Skeletal muscle tissue (tissue), 4 donors: ENCODE results near the gene DPP6. TPM values are rescaled to one million over a fixed set of nuclear protein-coding genes. Genes with fewer than 3 reads are reported as not detected.

ENCODE experiments used
- H3K27ac ChIP-seq: one replicate; pipeline ENCODE4 v1.7.0; 2013; ENCODE audit warnings: mild to moderate bottlenecking, low read depth, low read length, inconsistent platforms
- H3K27me3 ChIP-seq, 3 donors: one replicate each; pipeline ENCODE4 v1.7.0; 2013; ENCODE audit warnings: low read length in 3 of 3; ENCODE audit not compliant: control insufficient read depth in 3 of 3, insufficient read depth in 3 of 3
- H3K36me3 ChIP-seq, 3 donors: one replicate each; pipeline ENCODE4 v1.7.0; 2013; ENCODE audit warnings: low read length in 3 of 3; ENCODE audit not compliant: control insufficient read depth in 3 of 3, insufficient read depth in 3 of 3
- H3K4me1 ChIP-seq, 3 donors: one replicate each; pipeline ENCODE4 v1.7.0; 2013; ENCODE audit warnings: low read length in 3 of 3, mild to moderate bottlenecking in 3 of 3; ENCODE audit not compliant: control insufficient read depth in 3 of 3, insufficient read depth in 3 of 3
- H3K4me3 ChIP-seq, 3 donors: one replicate each; pipeline ENCODE4 v1.7.0; 2013; ENCODE audit warnings: low read length in 3 of 3
- H3K9ac ChIP-seq, 3 donors: one replicate each; pipeline ENCODE4 v1.7.0; 2013; ENCODE audit warnings: low read length in 3 of 3, mild to moderate bottlenecking in 3 of 3, moderate library complexity in 2 of 3, low read depth in 1 of 3
- H3K9me3 ChIP-seq, 3 donors: one replicate each; pipeline ENCODE4 v1.7.0; 2013; ENCODE audit warnings: low read length in 3 of 3; ENCODE audit not compliant: control insufficient read depth in 3 of 3
- total RNA-seq: library from RNA; depleted of rRNA; stranded (reverse); fragments of >200 nt; gene quantifications from one replicate; pipeline ENCODE4 v1.2.3, GENCODE V29; 2014
- donor health status: Osteomylitis.

DPP6 gene
- total RNA-seq, 1 donor from 2014 or later: 4.2 TPM

- Histone ChIP-seq H3K9ac (no peak overlapping the region), H3K4me3 (no peak overlapping the region), H3K27ac (no peak overlapping the region), H3K36me3 (no peaks in the 10 kb centered on the region), H3K4me1 (no peaks in the 10 kb centered on the region), H3K9me3 (no peaks in the 10 kb centered on the region), H3K27me3 (no peaks in the 10 kb centered on the region)
Measured at GRCh38 chr7:154620141-154620755, 568.0 kb downstream of the DPP6 start.

GRCh38 chr7:154623399-154623798 is 571.2 kb downstream of the DPP6 start:
- Histone ChIP-seq H3K9me3 (no peaks in the 10 kb centered on the region), H3K9ac (no peak overlapping the region), H3K4me1 (no peaks in the 10 kb centered on the region), H3K4me3 (no peak overlapping the region), H3K36me3 (no peaks in the 10 kb centered on the region), H3K27me3 (no peaks in the 10 kb centered on the region), H3K27ac (no peak overlapping the region)

GRCh38 chr7:154627646-154628290 is 575.6 kb downstream of the DPP6 start:
- Histone ChIP-seq H3K4me3 (no peak overlapping the region), H3K9ac (no peak overlapping the region), H3K9me3 (no peaks in the 10 kb centered on the region), H3K4me1 (no peaks in the 10 kb centered on the region), H3K27ac (no peak overlapping the region), H3K36me3 (no peaks in the 10 kb centered on the region), H3K27me3 (no peaks in the 10 kb centered on the region)

- Histone ChIP-seq H3K4me1 (no peaks in the 10 kb centered on the region), H3K27me3 (no peaks in the 10 kb centered on the region), H3K9me3 (no peaks in the 10 kb centered on the region), H3K9ac (no peak overlapping the region), H3K36me3 (no peaks in the 10 kb centered on the region), H3K27ac (no peak overlapping the region), H3K4me3 (no peak overlapping the region)
Measured at GRCh38 chr7:154628556-154628955, 576.4 kb downstream of the DPP6 start.

GRCh38 chr7:154631162-154631561 is 579.0 kb downstream of the DPP6 start:
- Histone ChIP-seq H3K4me3 (no peak overlapping the region), H3K27me3 (no peaks in the 10 kb centered on the region), H3K27ac (no peak overlapping the region), H3K4me1 (no peaks in the 10 kb centered on the region), H3K9me3 (peaks cover 0 to 4% (median 0%) of the 10 kb centered on the region in 3 donors), H3K36me3 (no peaks in the 10 kb centered on the region), H3K9ac (no peak overlapping the region)

- H3K36me3 ChIP-seq: no peaks in the 10 kb centered on the region
Measured at GRCh38 chr7:154633641-154634040, 581.4 kb downstream of the DPP6 start.

GRCh38 chr7:154638286-154638685 is 586.1 kb downstream of the DPP6 start:
- Histone ChIP-seq H3K27ac (no peak overlapping the region), H3K9ac (no peak overlapping the region), H3K4me3 (no peak overlapping the region), H3K4me1 (no peaks in the 10 kb centered on the region), H3K36me3 (no peaks in the 10 kb centered on the region), H3K9me3 (peaks cover 0 to 4% (median 0%) of the 10 kb centered on the region in 3 donors), H3K27me3 (no peaks in the 10 kb centered on the region)

More at GRCh38 chr7:154633641-154634040, 581.4 kb downstream of the DPP6 start:
- Histone ChIP-seq H3K9ac (no peak overlapping the region), H3K9me3 (peaks cover 0 to 4% (median 0%) of the 10 kb centered on the region in 3 donors), H3K27ac (no peak overlapping the region), H3K4me3 (no peak overlapping the region), H3K27me3 (no peaks in the 10 kb centered on the region), H3K4me1 (no peaks in the 10 kb centered on the region)

- Histone ChIP-seq H3K9ac (no peak overlapping the region), H3K36me3 (no peaks in the 10 kb centered on the region), H3K4me1 (no peaks in the 10 kb centered on the region), H3K9me3 (peaks cover 0 to 4% (median 0%) of the 10 kb centered on the region in 3 donors), H3K4me3 (no peak overlapping the region), H3K27me3 (peaks cover 0 to 2% (median 0%) of the 10 kb centered on the region in 3 donors), H3K27ac (no peak overlapping the region)
Measured at GRCh38 chr7:154640266-154640865, 588.2 kb downstream of the DPP6 start.

- H3K36me3 ChIP-seq: no peaks in the 10 kb centered on the region
- H3K4me1 ChIP-seq: no peaks in the 10 kb centered on the region
- H3K9ac ChIP-seq: no peak overlapping the region
- H3K9me3 ChIP-seq: no peaks in the 10 kb centered on the region
- H3K27me3 ChIP-seq: peaks cover 0 to 2% (median 0%) of the 10 kb centered on the region in 3 donors
- H3K27ac ChIP-seq: no peak overlapping the region
- H3K4me3 ChIP-seq: no peak overlapping the region
Measured at GRCh38 chr7:154640917-154641316, 588.7 kb downstream of the DPP6 start.

- Histone ChIP-seq H3K4me1 (no peaks in the 10 kb centered on the region), H3K9me3 (no peaks in the 10 kb centered on the region), H3K36me3 (no peaks in the 10 kb centered on the region), H3K27ac (no peak overlapping the region), H3K9ac (no peak overlapping the region), H3K27me3 (peaks cover 0 to 2% (median 0%) of the 10 kb centered on the region in 3 donors), H3K4me3 (no peak overlapping the region)
Measured at GRCh38 chr7:154644366-154644765, 592.2 kb downstream of the DPP6 start.
